Transverse colon (tissue), 4 donors: ENCODE measurements around the gene APMAP. TPM values are rescaled to one million over a fixed set of nuclear protein-coding genes. Genes with fewer than 3 reads are reported as not detected.

Experiments
- DNase-seq: peaks from one replicate; pipeline ENCODE4 v3.0.0-alpha.2; 2019
- H3K27ac ChIP-seq, 4 donors: fragments of 200-600 bp; sonication (generic); 2 replicates each; pipeline ENCODE4 v1.5.1; 2016 to 2018; ENCODE audit warnings: inconsistent platforms in 4 of 4
- H3K27me3 ChIP-seq: fragments of 200-600 bp; sonication (generic); 2 replicates; pipeline ENCODE4 v1.5.1; 2017; ENCODE audit warnings: inconsistent platforms
- H3K36me3 ChIP-seq, 4 donors: fragments of 200-600 bp; sonication (generic); 2 replicates each; pipeline ENCODE4 v1.5.1; 2017 to 2019; ENCODE audit warnings: inconsistent platforms in 4 of 4
- H3K4me1 ChIP-seq, 4 donors: fragments of 200-600 bp; sonication (generic); 2 replicates each; pipeline ENCODE4 v1.5.1; 2017 to 2020; ENCODE audit warnings: inconsistent platforms in 4 of 4
- H3K4me3 ChIP-seq, 4 donors: fragments of 200-600 bp; sonication (generic); 1 replicate in 1 of 4; 2 replicates in 3 of 4; pipeline versions ENCODE4 v1.5.1 to v1.6.1; 2017 to 2019; ENCODE audit warnings: inconsistent platforms in 4 of 4
- H3K9me3 ChIP-seq, 2 donors: fragments of 200-600 bp; sonication (generic); 2 replicates each; pipeline ENCODE4 v1.5.1; 2017 to 2019; ENCODE audit warnings: inconsistent platforms in 2 of 2
- CTCF ChIP-seq, 5 experiments: fragments of 200-600 bp in 3 of 5; fragments of 450-650 bp in 2 of 5; sonication (generic) in 3 of 5; IDR thresholded peaks; 1 replicate in 2 of 5; 2 replicates in 3 of 5; pipeline ENCODE4 v1.5.1; 2016 to 2017; ENCODE audit warnings: antibody characterized with exemption in 5 of 5, inconsistent platforms in 3 of 5, mild to moderate bottlenecking in 2 of 5, moderate library complexity in 1 of 5
- EP300 ChIP-seq: sonication (generic); formaldehyde crosslinking; IDR thresholded peaks from one replicate; pipeline ENCODE4 v1.6.1; 2017; ENCODE audit warnings: antibody characterized with exemption, low read depth
- POLR2A ChIP-seq: fragments of 450-650 bp; IDR thresholded peaks from one replicate; pipeline ENCODE4 v1.6.1; 2016; ENCODE audit warnings: antibody characterized with exemption, mild to moderate bottlenecking, moderate library complexity
- POLR2AphosphoS5 ChIP-seq, 3 donors: sonication (generic); formaldehyde crosslinking; IDR thresholded peaks; one replicate each; pipeline ENCODE4 v1.6.1; 2016; ENCODE audit warnings: antibody characterized with exemption in 3 of 3
- WGBS, 2 donors: methylation state at CpG; one replicate each; pipeline ENCODE4 v1.1.5; 2018; ENCODE audit warnings: low coverage in 1 of 2; 5-methylcytosine and 5-hydroxymethylcytosine counted together
- in situ Hi-C, 4 donors: fragments of 200-750 bp; cut with MboI; loops; one replicate each; pipeline versions ENCODE4 v1.15.0 to v1.15.1; 2017; ENCODE audit warnings: low sequenced_read_pairs in 3 of 4, low pct_ligation_motif_present in 1 of 4, low pct_unique_long_range_greater_than_20kb in 1 of 4
- intact Hi-C: fragments of 100-400 bp; cut with DNase I; formaldehyde crosslinking; loops from one replicate; pipeline ENCODE4 v1.15.1; 2023; ENCODE audit warnings: low total_unique reads
- total RNA-seq, 4 donors: library from RNA; depleted of rRNA; stranded (reverse); fragments of >200 nt; gene quantifications; one replicate each; pipeline ENCODE4 v1.1.0, GENCODE V29; 2016

The APMAP gene
- total RNA-seq, 4 donors from 2014 or later, result 14.9 to 88.6 (median 50.2) TPM

GRCh38 chr20:25038591-25039015, 46.1 kb upstream of the APMAP start:
- H3K36me3 ChIP-seq, result no peaks in the 10 kb centered on the region
- H3K27ac ChIP-seq, result peak overlapping the region; percentile 76 to 91 (median 84)
- TF ChIP-seq CTCF (IDR thresholded peaks at IDR 0.05) (no peak), POLR2A (no peak), EP300 (no peak), POLR2AphosphoS5 (IDR thresholded peaks at IDR 0.05) (no peak)
- H3K4me1 ChIP-seq, result peaks cover 68 to 91% (median 78%) of the 10 kb centered on the region in 4 donors
- intact Hi-C loops (no loop called here), in situ Hi-C loops (no loop called here)
- no peak for DNase-seq
- no peak overlapping the region for H3K4me3 ChIP-seq
- 80 to 86% methylated on average over 1 to 6 of the region's 6 CpGs for WGBS, 2 donors
- no peaks in the 10 kb centered on the region for H3K27me3 ChIP-seq
- no peaks in the 10 kb centered on the region for H3K9me3 ChIP-seq

GRCh38 chr20:25038103-25038410, 45.5 kb upstream of the APMAP start:
- H3K27me3 ChIP-seq, result no peaks in the 10 kb centered on the region
- H3K27ac ChIP-seq, result peak overlapping the region; percentile 76 to 91 (median 84)
- peaks cover 70 to 91% (median 81%) of the 10 kb centered on the region in 4 donors for H3K4me1 ChIP-seq
- DNase-seq, result no peak
- H3K4me3 ChIP-seq, result no peak overlapping the region
- TF ChIP-seq POLR2AphosphoS5 (IDR thresholded peaks at IDR 0.05) (no peak), CTCF (IDR thresholded peaks at IDR 0.05) (no peak), POLR2A (no peak), EP300 (no peak)
- H3K9me3 ChIP-seq, result no peaks in the 10 kb centered on the region
- in situ Hi-C loops (no loop called here), intact Hi-C loops (no loop called here)
- no peaks in the 10 kb centered on the region for H3K36me3 ChIP-seq
- 53% methylated on average over 3 of the region's 3 CpGs; no CpG with 5 or more reads in 1 of the 2 donors for WGBS, 2 donors

DNA sequence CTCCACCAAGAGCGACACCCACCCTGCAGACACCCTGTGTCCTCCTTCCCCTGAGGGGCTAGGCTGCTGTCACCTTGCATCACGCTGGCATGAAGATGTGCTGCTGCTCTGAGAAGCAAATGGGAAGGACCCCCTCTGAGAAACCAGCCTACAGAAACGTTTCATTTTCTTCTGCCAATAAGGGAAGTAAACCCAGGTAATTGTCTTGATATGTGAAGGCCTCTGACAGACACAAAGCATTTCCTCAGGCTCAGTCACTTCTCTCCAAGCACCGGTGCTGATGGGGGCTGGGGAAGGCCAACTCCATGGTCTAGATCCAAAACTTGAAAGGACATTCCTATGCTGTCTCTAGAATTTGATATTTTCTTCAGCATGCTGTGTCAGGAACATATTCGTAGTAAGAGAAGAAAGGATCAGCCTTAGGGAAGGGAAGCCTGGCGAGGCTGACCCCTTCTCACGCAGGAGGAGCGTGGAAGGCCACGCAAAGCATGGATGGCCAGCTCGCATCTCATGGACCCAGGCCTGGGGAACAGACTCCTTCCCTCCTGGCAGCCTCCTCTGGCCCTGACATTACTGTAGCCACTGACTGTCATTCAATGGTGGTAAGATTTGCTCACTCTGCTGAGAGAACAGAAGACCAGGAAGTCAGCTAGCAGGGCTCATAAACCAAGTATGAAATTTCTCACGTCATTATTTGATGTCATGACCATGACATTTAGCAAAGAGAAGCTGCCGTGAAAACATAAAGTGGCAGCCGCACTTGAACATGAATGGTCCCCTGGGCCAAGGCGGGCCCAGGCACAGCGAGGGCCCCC, 44.9 kb upstream of the APMAP start:
- WGBS, 2 donors, result 69 to 90% methylated on average over 6 to 15 of the region's 15 CpGs
- TF ChIP-seq POLR2AphosphoS5 (IDR thresholded peaks at IDR 0.05), result peak in 1 of 3 donors; percentile 21
- TF ChIP-seq POLR2A, result no peak
- Histone ChIP-seq H3K27ac (peak overlapping the region; percentile 76 to 91 (median 84)), H3K9me3 (no peaks in the 10 kb centered on the region), H3K4me3 (no peak overlapping the region), H3K36me3 (no peaks in the 10 kb centered on the region), H3K27me3 (no peaks in the 10 kb centered on the region), H3K4me1 (peaks cover 70 to 91% (median 81%) of the 10 kb centered on the region in 4 donors)
- intact Hi-C loops (no loop called here), in situ Hi-C loops (no loop called here)
- no peak for DNase-seq

- in situ Hi-C loops (no loop called here), intact Hi-C loops (no loop called here)
- peak overlapping the region; percentile 76 to 91 (median 84) for H3K27ac ChIP-seq
- DNase-seq, result no peak
- H3K4me1 ChIP-seq, result peaks cover 66 to 89% (median 80%) of the 10 kb centered on the region in 4 donors
- no peak overlapping the region for H3K4me3 ChIP-seq
- no peaks in the 10 kb centered on the region for H3K9me3 ChIP-seq
- no peaks in the 10 kb centered on the region for H3K27me3 ChIP-seq
- no peaks in the 10 kb centered on the region for H3K36me3 ChIP-seq
- WGBS, 2 donors, result 27 to 48% methylated on average over 2 to 7 of the region's 7 CpGs
- no peak for TF ChIP-seq CTCF (IDR thresholded peaks at IDR 0.05)
- no peak for TF ChIP-seq POLR2A
- TF ChIP-seq EP300, result no peak
- TF ChIP-seq POLR2AphosphoS5 (IDR thresholded peaks at IDR 0.05), result no peak
Observed at GRCh38 chr20:25036331-25036936, 43.9 kb upstream of the APMAP start.
